PFSK-1 (cell line): ENCODE measurements around the gene C1QB.

Experiments used
- FOXP2 ChIP-seq: optimal IDR thresholded peaks from 2 replicates; pipeline ENCODE3; 2011; ENCODE audit warnings: borderline replicate concordance, control low read depth, inconsistent platforms; ENCODE audit not compliant: insufficient read depth; ENCODE audit errors: extremely low read length, extremely low read depth
- POLR2AphosphoS5 ChIP-seq: IDR thresholded peaks from 2 replicates; pipeline ENCODE4 v1.6.1; 2012; ENCODE audit warnings: low read depth, mild to moderate bottlenecking, control low read depth, low read length, moderate library complexity
- TAF1 ChIP-seq: IDR thresholded peaks from 2 replicates; pipeline ENCODE4 v1.6.1; 2012; ENCODE audit warnings: low read length, control low read depth, borderline replicate concordance; ENCODE audit not compliant: insufficient read depth

DNA sequence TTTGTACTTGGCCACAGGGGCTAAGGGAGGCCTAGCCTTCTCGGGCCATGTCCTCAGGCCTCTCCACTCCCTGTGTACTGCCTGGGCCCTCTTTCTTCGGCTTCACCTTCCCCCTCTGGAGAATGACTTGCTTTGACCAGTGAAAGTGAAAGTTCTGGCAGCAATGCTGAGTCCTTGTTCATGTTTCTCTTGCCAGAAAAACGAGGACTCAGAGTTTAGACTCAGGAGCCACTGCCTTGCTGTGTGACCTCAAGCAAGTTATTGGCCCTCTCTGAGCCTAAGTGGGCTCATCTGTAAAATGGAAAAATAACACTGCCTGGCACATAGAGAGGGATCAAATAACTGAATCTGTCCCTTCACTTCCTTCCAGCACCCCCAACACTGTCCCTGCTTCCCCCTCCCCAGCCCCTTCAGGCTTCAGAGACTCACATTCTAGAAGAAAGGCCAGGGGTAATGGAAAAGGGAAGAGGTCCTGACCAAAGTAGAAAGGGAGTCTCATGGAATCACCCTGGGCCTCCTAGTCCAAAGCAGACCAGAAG, 15.1 kb upstream of the C1QB start:
- TF ChIP-seq POLR2AphosphoS5 (no peak), TAF1 (no peak), FOXP2 (no peak)
